ENCODE data around the gene AGMAT.

AGMAT gene

DNA sequence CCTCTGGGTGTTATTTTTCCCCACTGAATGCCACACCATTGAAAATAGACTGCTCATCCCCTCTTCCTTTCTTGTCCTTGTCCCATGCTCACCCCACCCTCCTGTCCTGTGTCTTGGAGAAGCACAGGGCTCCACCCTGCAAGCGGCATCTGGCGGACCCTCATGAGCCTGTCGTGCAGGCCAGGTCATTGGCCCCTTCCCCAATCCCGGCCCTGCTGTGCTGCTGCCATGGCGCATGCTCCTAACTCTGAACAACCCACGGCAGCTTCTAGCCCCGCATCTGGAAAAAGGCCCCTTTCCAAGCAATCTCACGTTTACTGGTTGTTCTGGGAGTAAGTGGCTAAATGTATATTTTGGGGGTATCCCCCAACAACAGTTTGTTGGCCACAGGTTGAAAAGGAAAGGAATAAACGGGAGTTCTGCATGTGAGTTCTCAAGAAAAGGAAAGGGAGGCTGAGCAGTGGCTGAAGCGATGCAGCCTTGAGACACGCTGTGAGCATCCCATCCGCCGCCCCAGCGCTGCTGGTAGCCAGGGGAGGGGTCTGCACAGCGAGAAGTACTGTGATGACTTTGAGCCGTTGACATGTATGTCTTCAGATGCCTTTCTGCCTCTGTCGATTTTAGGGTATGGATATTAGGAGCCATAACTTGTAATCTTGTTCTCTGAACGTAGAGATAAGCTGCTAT lies 16.3 kb downstream of the AGMAT start:
- H3K4me3 ChIP-seq (ENCODE audit: insufficient read depth, low read depth, low read length, poor library complexity, severe bottlenecking) = no peak overlapping the region
- no peaks in the 10 kb centered on the region for H3K9me3 ChIP-seq (ENCODE audit: control insufficient read depth, low read length)

DNA sequence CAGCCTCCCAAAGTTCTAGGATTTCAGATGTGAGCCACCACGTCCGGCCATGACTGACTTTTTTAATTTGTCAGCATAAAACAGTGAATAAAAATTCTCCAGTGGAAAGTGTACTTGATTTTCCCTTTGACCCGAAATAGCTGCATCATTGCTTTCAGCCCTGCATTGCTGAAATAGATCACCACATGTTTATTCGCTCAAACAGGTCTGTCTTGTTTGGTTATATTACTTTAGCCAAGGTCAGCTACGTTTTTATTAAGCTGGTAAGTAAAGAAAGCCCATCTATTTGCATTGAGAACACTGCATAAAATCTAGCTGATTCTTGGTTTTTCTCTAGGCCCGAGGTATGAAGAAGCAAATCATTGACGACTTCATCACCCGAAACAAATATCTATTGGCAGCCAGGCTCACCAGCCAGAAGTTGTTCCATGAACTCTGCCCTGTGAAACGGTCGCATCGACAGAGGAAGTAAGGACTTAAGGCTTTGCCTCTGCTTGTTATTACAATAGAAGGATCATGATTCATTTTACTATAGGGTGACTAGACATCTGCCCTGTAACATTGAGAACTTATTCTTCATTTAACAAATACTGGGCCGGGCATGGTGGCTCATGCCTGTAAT lies 25.6 kb downstream of the AGMAT start:
- no peak overlapping the region for H3K27ac ChIP-seq (ENCODE audit: insufficient read depth, low read length, poor library complexity, severe bottlenecking)
- H3K9me3 ChIP-seq (ENCODE audit: control insufficient read depth, low read length) = no peaks in the 10 kb centered on the region
- H3K36me3 ChIP-seq (ENCODE audit: control insufficient read depth, insufficient read depth, low read length) = peaks cover 40% of the 10 kb centered on the region
- DNase-seq = no peak
- H3K4me1 ChIP-seq (ENCODE audit: control insufficient read depth, insufficient read depth, low read length, poor library complexity, severe bottlenecking) = no peaks in the 10 kb centered on the region
- no peaks in the 10 kb centered on the region for H3K27me3 ChIP-seq (replicated peaks; ENCODE audit: control insufficient read depth, insufficient read depth, low read length, poor library complexity, severe bottlenecking)
- H3K4me3 ChIP-seq (ENCODE audit: insufficient read depth, low read depth, low read length, poor library complexity, severe bottlenecking) = no peak overlapping the region

More for the DNA sequence above, 16.3 kb downstream of the AGMAT start:
- Histone ChIP-seq H3K4me1 (ENCODE audit: control insufficient read depth, insufficient read depth, low read length, poor library complexity, severe bottlenecking) (no peaks in the 10 kb centered on the region), H3K27me3 (replicated peaks; ENCODE audit: control insufficient read depth, insufficient read depth, low read length, poor library complexity, severe bottlenecking) (no peaks in the 10 kb centered on the region), H3K27ac (ENCODE audit: insufficient read depth, low read length, poor library complexity, severe bottlenecking) (no peak overlapping the region), H3K36me3 (ENCODE audit: control insufficient read depth, insufficient read depth, low read length) (peaks cover 56% of the 10 kb centered on the region)
- no peak for DNase-seq

DNA sequence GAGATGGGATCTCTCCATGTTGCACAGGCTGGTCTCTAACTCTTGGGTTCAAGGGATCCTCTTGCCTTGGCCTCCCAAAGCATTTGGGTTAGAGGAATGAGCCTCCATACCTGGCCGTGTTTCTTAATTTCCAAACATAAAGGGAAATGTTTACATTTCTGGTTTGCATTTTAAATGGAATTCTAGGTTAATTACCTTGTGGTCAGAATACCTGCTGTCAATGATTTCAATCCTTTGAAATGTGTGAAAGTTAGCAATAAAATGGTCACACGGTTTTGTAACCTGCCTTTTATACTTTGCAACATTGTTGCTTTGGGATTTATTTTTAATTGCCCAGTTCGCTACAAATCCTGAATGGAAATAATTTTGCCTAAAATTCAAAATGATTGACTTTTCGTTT lies 26.3 kb downstream of the AGMAT start:
- no peak for DNase-seq
- peaks cover 34% of the 10 kb centered on the region for H3K36me3 ChIP-seq (ENCODE audit: control insufficient read depth, insufficient read depth, low read length)
- no peaks in the 10 kb centered on the region for H3K27me3 ChIP-seq (replicated peaks; ENCODE audit: control insufficient read depth, insufficient read depth, low read length, poor library complexity, severe bottlenecking)
- H3K4me1 ChIP-seq (ENCODE audit: control insufficient read depth, insufficient read depth, low read length, poor library complexity, severe bottlenecking) = no peaks in the 10 kb centered on the region
- H3K4me3 ChIP-seq (ENCODE audit: insufficient read depth, low read depth, low read length, poor library complexity, severe bottlenecking) = no peak overlapping the region
- no peaks in the 10 kb centered on the region for H3K9me3 ChIP-seq (ENCODE audit: control insufficient read depth, low read length)
- no peak overlapping the region for H3K27ac ChIP-seq (ENCODE audit: insufficient read depth, low read length, poor library complexity, severe bottlenecking)

GRCh38 chr1:15557594-15557993 lies 27.3 kb downstream of the AGMAT start:
- Histone ChIP-seq H3K4me1 (ENCODE audit: control insufficient read depth, insufficient read depth, low read length, poor library complexity, severe bottlenecking) (no peaks in the 10 kb centered on the region), H3K4me3 (ENCODE audit: insufficient read depth, low read depth, low read length, poor library complexity, severe bottlenecking) (no peak overlapping the region), H3K9me3 (ENCODE audit: control insufficient read depth, low read length) (no peaks in the 10 kb centered on the region), H3K27me3 (replicated peaks; ENCODE audit: control insufficient read depth, insufficient read depth, low read length, poor library complexity, severe bottlenecking) (no peaks in the 10 kb centered on the region), H3K36me3 (ENCODE audit: control insufficient read depth, insufficient read depth, low read length) (peaks cover 29% of the 10 kb centered on the region), H3K27ac (ENCODE audit: insufficient read depth, low read length, poor library complexity, severe bottlenecking) (no peak overlapping the region)
- DNase-seq = no peak

DNA sequence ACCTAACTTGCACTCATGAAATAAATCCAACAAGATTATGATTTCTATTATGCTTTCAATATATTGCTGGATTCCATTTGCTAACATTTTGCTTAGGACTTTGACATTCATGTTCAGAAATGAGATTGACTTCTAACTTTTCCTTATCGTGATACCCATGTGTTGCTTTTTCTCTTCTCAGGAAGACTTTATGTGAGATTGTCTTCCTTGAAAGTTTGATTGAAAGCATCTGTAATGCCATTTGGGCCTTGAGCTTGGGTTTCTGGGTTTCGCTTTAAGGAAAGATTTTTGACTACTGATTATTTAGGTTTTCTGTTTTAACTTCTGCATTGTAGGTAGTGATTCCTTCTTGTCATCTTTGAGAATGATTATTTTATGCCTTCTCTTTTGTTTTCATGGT lies 27.8 kb downstream of the AGMAT start:
- Histone ChIP-seq H3K36me3 (ENCODE audit: control insufficient read depth, insufficient read depth, low read length) (peaks cover 23% of the 10 kb centered on the region), H3K27me3 (replicated peaks; ENCODE audit: control insufficient read depth, insufficient read depth, low read length, poor library complexity, severe bottlenecking) (no peaks in the 10 kb centered on the region), H3K9me3 (ENCODE audit: control insufficient read depth, low read length) (no peaks in the 10 kb centered on the region), H3K4me3 (ENCODE audit: insufficient read depth, low read depth, low read length, poor library complexity, severe bottlenecking) (no peak overlapping the region), H3K27ac (ENCODE audit: insufficient read depth, low read length, poor library complexity, severe bottlenecking) (no peak overlapping the region), H3K4me1 (ENCODE audit: control insufficient read depth, insufficient read depth, low read length, poor library complexity, severe bottlenecking) (no peaks in the 10 kb centered on the region)
- DNase-seq = no peak

DNA sequence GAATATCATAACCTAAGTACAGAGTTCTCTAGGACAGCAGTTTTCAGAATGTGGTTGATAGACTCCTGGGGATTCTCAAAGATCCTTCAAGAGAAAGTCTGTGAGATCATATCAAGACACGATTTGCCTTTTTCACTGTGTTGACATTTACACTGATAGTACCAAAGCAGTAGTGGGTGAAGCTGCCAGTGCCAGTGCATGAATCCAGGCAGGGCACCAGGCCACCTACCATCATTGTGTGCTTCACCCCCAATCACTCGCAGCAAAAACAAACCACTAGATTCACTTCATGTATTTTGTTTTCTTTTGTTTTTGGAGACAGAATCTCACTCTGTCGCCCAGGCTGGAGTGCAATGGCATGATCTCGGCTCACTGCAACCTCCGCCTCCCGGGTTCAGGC lies 34.3 kb downstream of the AGMAT start:
- Histone ChIP-seq H3K27me3 (replicated peaks; ENCODE audit: control insufficient read depth, insufficient read depth, low read length, poor library complexity, severe bottlenecking) (no peaks in the 10 kb centered on the region), H3K9me3 (ENCODE audit: control insufficient read depth, low read length) (no peaks in the 10 kb centered on the region), H3K27ac (ENCODE audit: insufficient read depth, low read length, poor library complexity, severe bottlenecking) (no peak overlapping the region), H3K36me3 (ENCODE audit: control insufficient read depth, insufficient read depth, low read length) (peaks cover 15% of the 10 kb centered on the region), H3K4me1 (ENCODE audit: control insufficient read depth, insufficient read depth, low read length, poor library complexity, severe bottlenecking) (no peaks in the 10 kb centered on the region), H3K4me3 (ENCODE audit: insufficient read depth, low read depth, low read length, poor library complexity, severe bottlenecking) (no peak overlapping the region)
- DNase-seq = no peak

DNA sequence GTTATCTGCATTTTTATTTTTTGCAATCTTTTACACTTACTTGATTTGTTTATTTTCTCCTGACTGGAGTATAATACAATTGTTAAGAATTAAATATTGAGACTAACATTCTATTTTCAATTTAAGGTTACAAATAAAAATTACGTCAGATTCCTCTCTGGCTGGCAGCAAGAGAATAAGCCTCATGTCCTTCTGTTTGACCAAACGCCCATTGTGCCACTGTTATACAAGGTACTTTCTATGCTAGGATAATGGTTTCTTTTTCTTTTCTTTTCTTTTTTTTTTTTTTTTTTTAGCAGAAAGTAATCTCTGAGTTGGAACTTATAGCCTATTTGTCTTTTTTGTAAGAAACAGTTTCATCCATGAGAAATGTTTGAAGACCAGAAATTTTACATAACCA lies 38.2 kb downstream of the AGMAT start:
- H3K36me3 ChIP-seq (ENCODE audit: control insufficient read depth, insufficient read depth, low read length) = peaks cover 40% of the 10 kb centered on the region

DNA sequence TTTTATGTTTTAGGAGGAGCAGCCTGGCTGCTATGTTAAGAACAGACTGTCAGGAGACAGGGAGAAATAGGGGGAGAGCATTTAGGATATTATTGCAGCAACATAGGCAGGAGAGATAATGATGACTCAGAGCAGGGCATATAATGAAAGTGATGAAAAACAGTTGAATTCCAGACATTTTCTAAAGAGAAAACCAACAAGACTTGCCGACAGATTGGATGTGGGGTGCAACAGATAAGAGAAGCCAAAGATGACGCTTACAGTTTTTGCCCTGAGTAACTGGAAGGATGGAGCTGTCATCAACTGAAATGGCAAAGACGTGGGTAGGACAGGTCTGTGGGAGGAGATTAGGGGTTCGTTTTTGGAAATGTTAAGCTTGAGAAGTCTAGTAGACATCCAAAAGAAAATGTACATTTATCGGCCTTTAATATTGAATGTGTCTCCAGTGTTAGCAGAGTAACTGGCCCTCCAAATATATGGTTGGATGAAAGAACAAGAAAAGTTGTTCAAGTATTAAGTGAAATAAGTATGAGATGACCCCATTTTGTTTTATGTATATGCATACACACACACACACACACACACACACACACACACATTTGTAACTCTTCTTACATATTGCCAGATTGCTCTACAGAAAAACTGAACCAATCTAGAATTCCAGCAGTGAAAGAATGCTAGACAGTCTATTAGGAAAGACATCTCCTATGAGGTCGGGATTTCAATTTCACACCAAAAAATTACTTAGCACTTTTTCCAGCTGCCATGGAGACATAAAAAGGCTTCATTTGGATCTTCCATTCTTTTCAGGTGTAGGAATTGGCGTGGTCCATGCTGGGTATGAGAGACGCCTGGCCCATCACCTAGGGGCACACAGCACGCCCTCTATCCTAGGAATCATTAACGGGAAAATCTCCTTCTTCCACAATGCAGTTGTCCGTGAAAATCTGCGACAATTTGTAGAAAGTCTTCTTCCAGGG lies 41.0 kb downstream of the AGMAT start:
- Histone ChIP-seq H3K36me3 (ENCODE audit: control insufficient read depth, insufficient read depth, low read length) (peaks cover 51% of the 10 kb centered on the region), H3K4me3 (ENCODE audit: insufficient read depth, low read depth, low read length, poor library complexity, severe bottlenecking) (no peak overlapping the region), H3K4me1 (ENCODE audit: control insufficient read depth, insufficient read depth, low read length, poor library complexity, severe bottlenecking) (no peaks in the 10 kb centered on the region), H3K27me3 (replicated peaks; ENCODE audit: control insufficient read depth, insufficient read depth, low read length, poor library complexity, severe bottlenecking) (no peaks in the 10 kb centered on the region), H3K27ac (ENCODE audit: insufficient read depth, low read length, poor library complexity, severe bottlenecking) (no peak overlapping the region), H3K9me3 (ENCODE audit: control insufficient read depth, low read length) (no peaks in the 10 kb centered on the region)
- no peak for DNase-seq

More for the DNA sequence above, 38.2 kb downstream of the AGMAT start:
- H3K4me1 ChIP-seq (ENCODE audit: control insufficient read depth, insufficient read depth, low read length, poor library complexity, severe bottlenecking) = no peaks in the 10 kb centered on the region
- DNase-seq = no peak
- no peak overlapping the region for H3K4me3 ChIP-seq (ENCODE audit: insufficient read depth, low read depth, low read length, poor library complexity, severe bottlenecking)
- no peaks in the 10 kb centered on the region for H3K9me3 ChIP-seq (ENCODE audit: control insufficient read depth, low read length)
- H3K27me3 ChIP-seq (replicated peaks; ENCODE audit: control insufficient read depth, insufficient read depth, low read length, poor library complexity, severe bottlenecking) = no peaks in the 10 kb centered on the region
- H3K27ac ChIP-seq (ENCODE audit: insufficient read depth, low read length, poor library complexity, severe bottlenecking) = no peak overlapping the region

- no peak overlapping the region for H3K27ac ChIP-seq (ENCODE audit: insufficient read depth, low read length, poor library complexity, severe bottlenecking)
- H3K27me3 ChIP-seq (replicated peaks; ENCODE audit: control insufficient read depth, insufficient read depth, low read length, poor library complexity, severe bottlenecking) = no peaks in the 10 kb centered on the region
- H3K9me3 ChIP-seq (ENCODE audit: control insufficient read depth, low read length) = no peaks in the 10 kb centered on the region
- no peak for DNase-seq
- H3K36me3 ChIP-seq (ENCODE audit: control insufficient read depth, insufficient read depth, low read length) = peaks cover 51% of the 10 kb centered on the region
- H3K4me1 ChIP-seq (ENCODE audit: control insufficient read depth, insufficient read depth, low read length, poor library complexity, severe bottlenecking) = no peaks in the 10 kb centered on the region
- H3K4me3 ChIP-seq (ENCODE audit: insufficient read depth, low read depth, low read length, poor library complexity, severe bottlenecking) = no peak overlapping the region
These were observed 41.6 kb downstream of the AGMAT start for GRCh38 chr1:15543251-15543588.
